ENCODE measurements around the gene SCD. TPM values are rescaled to one million over a fixed set of nuclear protein-coding genes. Genes with fewer than 3 reads are reported as not detected.

The SCD gene
- total RNA-seq, 1 experiment from 2014 or later: 652 TPM

GRCh38 chr10:100395626-100396025 is 48.6 kb downstream of the SCD start:
- Histone ChIP-seq H3K9me3 (ENCODE audit: control insufficient read depth in 1 of 2, insufficient read depth in 1 of 2, low read depth in 1 of 2, low read length in 2 of 2) (no peaks in the 10 kb centered on the region), H3K79me2 (ENCODE audit: insufficient read depth, low read length) (no peaks in the 10 kb centered on the region), H3K27me3 (ENCODE audit: insufficient read depth, low read length) (no peaks in the 10 kb centered on the region), H3K4me1 (ENCODE audit: control insufficient read depth in 1 of 2, insufficient read depth in 2 of 2, low read length in 2 of 2) (no peaks in the 10 kb centered on the region), H3K27ac (ENCODE audit: low read depth, low read length) (no peak overlapping the region), H3K9me2 (ENCODE audit: insufficient read depth) (no peaks in the 10 kb centered on the region), H3K36me3 (ENCODE audit: control insufficient read depth in 1 of 2, insufficient read depth in 2 of 2, low read length in 2 of 2) (no peaks in the 10 kb centered on the region), H3K4me2 (ENCODE audit: low read length) (no peak overlapping the region), H4K20me1 (ENCODE audit: insufficient read depth) (no peaks in the 10 kb centered on the region), H3K9ac (ENCODE audit: low read length) (no peak overlapping the region), H3K4me3 (replicated peaks in 1 of 2; ENCODE audit: low read depth in 1 of 2, low read length in 2 of 2) (no peak overlapping the region), H2AFZ (ENCODE audit: low read depth, low read length, poor library complexity, severe bottlenecking) (no peak overlapping the region)
- no TSS peak for BruUV-seq (replicated peaks)
- CTCF ChIA-PET: no interaction called here
- intact Hi-C loops (cut with micrococcal nuclease): no loop called here
- TF ChIP-seq EGR1 (IDR thresholded peaks at IDR 0.05; ENCODE audit: low read depth): no peak
- TF ChIP-seq CBX3 (IDR thresholded peaks at IDR 0.05; ENCODE audit: low read depth): no peak
- no peak for TF ChIP-seq YY1 (IDR thresholded peaks at IDR 0.05; ENCODE audit: extremely low read depth, insufficient replicate concordance, low read depth, low read length)
- TF ChIP-seq TCF7L2 (IDR thresholded peaks at IDR 0.05; ENCODE audit: borderline replicate concordance, extremely low read depth, insufficient read depth, insufficient read length): no peak
- TF ChIP-seq ZNF274 (IDR thresholded peaks at IDR 0.05; ENCODE audit: low read depth, low read length): no peak
- no peak for TF ChIP-seq JUND (IDR thresholded peaks at IDR 0.05)
- no peak for TF ChIP-seq RAD21 (IDR thresholded peaks at IDR 0.05; ENCODE audit: low read depth)
- no peak for TF ChIP-seq ELF1 (IDR thresholded peaks at IDR 0.05; ENCODE audit: borderline replicate concordance, low read depth)
- no peak for TF ChIP-seq ZBTB33 (IDR thresholded peaks at IDR 0.05; ENCODE audit: extremely low read depth, insufficient replicate concordance, low read length)
- TF ChIP-seq SIN3A (IDR thresholded peaks at IDR 0.05; ENCODE audit: low read depth): no peak
- TF ChIP-seq CTCF (IDR thresholded peaks at IDR 0.05 in 2 of 3, conservative IDR thresholded peaks at IDR 0.05 in 1 of 3; ENCODE audit: borderline replicate concordance in 1 of 3, insufficient read depth in 1 of 3, low read depth in 2 of 3, low read length in 2 of 3): no peak
- no peak for TF ChIP-seq POLR2AphosphoS5 (IDR thresholded peaks at IDR 0.05; ENCODE audit: low read depth, low read length)
- TF ChIP-seq EZH2phosphoT487 (IDR thresholded peaks at IDR 0.05; ENCODE audit: borderline replicate concordance): no peak
- no peak for TF ChIP-seq ATF3 (IDR thresholded peaks at IDR 0.05)
- ATAC-seq (no peak), DNase-seq (ENCODE audit: low read depth, low spot score) (no peak)
- RAD21 ChIA-PET (ENCODE audit: low non-redundant PET in 1 of 2, low total read pairs in 2 of 2, uncharacterized antibody in 2 of 2, unreplicated experiment in 2 of 2): no interaction called here
- POLR2A ChIA-PET: interaction anchor here (1.2 kb wide), 2 partner anchors 22 to 25 kb away, joined by 3 to 4 read pairs; no protein-coding TSS in a partner anchor
